OCI-LY7 (cell line): Measurements from ENCODE around the gene AATF. TPM values are rescaled to one million over a fixed set of nuclear protein-coding genes. Genes with fewer than 3 reads are reported as not detected.

ENCODE experiments used
- BruUV-seq: library from RNA; stranded (reverse); fragments of 400-500 nt; replicated peaks from 2 replicates; lab custom pipeline; 2021; lab: Mats Ljungman, UMichigan
- CTCF ChIA-PET: fragments of 300-600 bp; sonication (Branson Sonifier 250); formaldehyde crosslinking; loops from one replicate; lab custom pipeline; 2022; ENCODE audit warnings: antibody characterized with exemption; ENCODE audit not compliant: unreplicated experiment; lab: Charles Lee
- POLR2A ChIA-PET: fragments of 300-600 bp; sonication (Branson Sonifier 250); formaldehyde crosslinking; loops from one replicate; lab custom pipeline; 2022; ENCODE audit warnings: antibody characterized with exemption; lab: Charles Lee
- DNase-seq: peaks from one replicate; pipeline ENCODE4 v3.0.0-alpha.2; 2015; ENCODE audit warnings: low spot score
- H2AFZ ChIP-seq: fragments of 200-600 bp; sonication (generic), shearing (Covaris generic); 2 replicates; pipeline ENCODE4 v1.6.1; 2014; ENCODE audit warnings: mild to moderate bottlenecking, antibody characterized with exemption, low read length, moderate library complexity
- H3K27ac ChIP-seq: fragments of 200-600 bp; sonication (generic); 2 replicates; pipeline ENCODE4 v1.5.1; 2014; ENCODE audit warnings: mixed run types, low read depth, mild to moderate bottlenecking, moderate library complexity, low read length, inconsistent platforms; ENCODE audit not compliant: poor library complexity, severe bottlenecking
- H3K36me3 ChIP-seq: fragments of 200-600 bp; sonication (generic); 2 replicates; pipeline ENCODE4 v1.6.1; 2014; ENCODE audit warnings: mild to moderate bottlenecking, antibody characterized with exemption, low read length, moderate library complexity, mixed read lengths; ENCODE audit not compliant: insufficient read depth
- H3K4me1 ChIP-seq: fragments of 200-600 bp; sonication (generic); 2 replicates; pipeline ENCODE4 v1.5.1; 2014; ENCODE audit warnings: mild to moderate bottlenecking, low read length; ENCODE audit not compliant: insufficient read depth, poor library complexity, severe bottlenecking
- H3K4me2 ChIP-seq: fragments of 200-600 bp; sonication (generic); 2 replicates; pipeline ENCODE4 v1.6.1; 2014; ENCODE audit warnings: mild to moderate bottlenecking, low read length
- H3K4me3 ChIP-seq: fragments of 200-600 bp; sonication (generic); 2 replicates; pipeline ENCODE4 v1.5.1; 2014; ENCODE audit warnings: mild to moderate bottlenecking, low read depth, low read length; ENCODE audit not compliant: poor library complexity, severe bottlenecking
- H3K79me2 ChIP-seq: fragments of 200-600 bp; sonication (generic); 2 replicates; pipeline ENCODE4 v1.6.1; 2016; ENCODE audit warnings: low read depth, mild to moderate bottlenecking, low read length, moderate library complexity, mixed read lengths; ENCODE audit not compliant: insufficient read depth
- H3K9me2 ChIP-seq: fragments of 200-600 bp; sonication (generic); 2 replicates; pipeline ENCODE4 v1.6.1; 2016; ENCODE audit warnings: mild to moderate bottlenecking, low read length, mixed read lengths; ENCODE audit not compliant: insufficient read depth
- H3K9me3 ChIP-seq: fragments of 200-600 bp; sonication (generic); 2 replicates; pipeline ENCODE4 v1.6.1; 2014; ENCODE audit warnings: mild to moderate bottlenecking, mixed run types, low read length, mixed read lengths
- H4K20me1 ChIP-seq: fragments of 200-600 bp; sonication (generic); 2 replicates; pipeline ENCODE4 v1.6.1; 2014; ENCODE audit warnings: mild to moderate bottlenecking, antibody characterized with exemption, low read length, moderate library complexity, mixed read lengths; ENCODE audit not compliant: insufficient read depth
- EZH2phosphoT487 ChIP-seq: fragments of 200-600 bp; sonication (generic); IDR thresholded peaks from 2 replicates; pipeline ENCODE4 v1.6.1; 2018; ENCODE audit warnings: low read depth, borderline replicate concordance, mild to moderate bottlenecking, mixed run types, antibody characterized with exemption, low read length, moderate library complexity, mixed read lengths
- intact Hi-C: fragments of 100-400 bp; cut with micrococcal nuclease; formaldehyde crosslinking; loops from one replicate; pipeline ENCODE4 v1.10.0; 2022; ENCODE audit not compliant: unreplicated experiment
- total RNA-seq, 2 experiments: library from RNA; depleted of rRNA in 1 of 2; stranded (reverse); fragments of >200 nt in 1 of 2; shearing (Covaris generic) in 1 of 2; gene quantifications; 2 replicates each; pipeline ENCODE4 v1.2.3, GENCODE V29; 2014 to 2022
- TF ChIP-seq, protein P1 (sequence below): fragments of 200-600 bp; sonication (generic); conservative IDR thresholded peaks from 2 replicates; pipeline ENCODE4 v1.5.1; 2014; ENCODE audit warnings: mild to moderate bottlenecking, antibody characterized with exemption, low read length, moderate library complexity, mixed read lengths

The AATF gene
- total RNA-seq, 2 experiments from 2014 or later, result 83.5 to 94.3 TPM

DNA sequence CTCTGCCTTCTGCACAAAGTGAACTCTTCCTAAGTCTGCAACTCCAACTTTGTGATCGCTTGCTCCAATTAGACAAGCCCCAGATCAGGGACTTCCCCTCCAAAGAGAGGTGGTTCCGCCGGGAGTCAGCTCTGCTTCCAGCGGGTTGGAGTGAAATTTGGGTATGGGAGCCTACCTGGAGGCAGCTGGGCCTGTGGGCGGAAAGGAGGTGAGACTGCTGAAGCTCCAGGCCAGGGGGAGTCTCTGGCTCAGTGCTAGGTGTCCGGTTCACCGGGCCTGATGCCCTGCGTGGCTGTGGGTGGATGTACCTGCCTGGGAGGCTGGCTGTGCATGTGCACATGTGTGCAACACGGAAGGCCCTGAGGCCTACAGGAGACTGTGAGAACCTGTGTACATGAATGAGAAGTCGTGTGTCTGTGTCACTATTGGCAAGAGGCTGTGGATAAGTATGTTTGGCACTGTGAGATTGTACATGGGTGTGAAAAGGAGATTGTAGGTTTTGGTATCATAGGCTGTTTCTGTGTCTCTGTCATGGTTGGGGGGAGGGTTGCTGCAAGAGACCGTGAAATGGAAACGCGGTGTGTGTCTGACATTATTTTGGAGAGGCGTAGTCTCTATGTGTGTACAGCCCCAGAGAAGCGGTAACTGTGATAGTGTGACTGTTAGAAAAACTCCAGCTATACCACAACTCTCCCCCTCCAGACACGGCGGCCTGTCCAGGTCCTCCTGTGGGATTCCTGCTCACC is 7.3 kb upstream of the AATF start:
- ChIA-PET POLR2A (no interaction called here), CTCF (no interaction called here)
- intact Hi-C loops, result no loop called here
- Histone ChIP-seq H4K20me1 (no peaks in the 10 kb centered on the region), H3K4me3 (no peak overlapping the region), H3K9me3 (no peaks in the 10 kb centered on the region), H3K4me2 (no peak overlapping the region), H3K79me2 (no peaks in the 10 kb centered on the region), H2AFZ (no peak overlapping the region), H3K9me2 (no peaks in the 10 kb centered on the region), H3K36me3 (no peaks in the 10 kb centered on the region), H3K4me1 (no peaks in the 10 kb centered on the region), H3K27ac (no peak overlapping the region)
- BruUV-seq, result no TSS peak
- DNase-seq, result no peak
- TF ChIP-seq EZH2phosphoT487, result no peak
- TF ChIP-seq, protein P1, sequence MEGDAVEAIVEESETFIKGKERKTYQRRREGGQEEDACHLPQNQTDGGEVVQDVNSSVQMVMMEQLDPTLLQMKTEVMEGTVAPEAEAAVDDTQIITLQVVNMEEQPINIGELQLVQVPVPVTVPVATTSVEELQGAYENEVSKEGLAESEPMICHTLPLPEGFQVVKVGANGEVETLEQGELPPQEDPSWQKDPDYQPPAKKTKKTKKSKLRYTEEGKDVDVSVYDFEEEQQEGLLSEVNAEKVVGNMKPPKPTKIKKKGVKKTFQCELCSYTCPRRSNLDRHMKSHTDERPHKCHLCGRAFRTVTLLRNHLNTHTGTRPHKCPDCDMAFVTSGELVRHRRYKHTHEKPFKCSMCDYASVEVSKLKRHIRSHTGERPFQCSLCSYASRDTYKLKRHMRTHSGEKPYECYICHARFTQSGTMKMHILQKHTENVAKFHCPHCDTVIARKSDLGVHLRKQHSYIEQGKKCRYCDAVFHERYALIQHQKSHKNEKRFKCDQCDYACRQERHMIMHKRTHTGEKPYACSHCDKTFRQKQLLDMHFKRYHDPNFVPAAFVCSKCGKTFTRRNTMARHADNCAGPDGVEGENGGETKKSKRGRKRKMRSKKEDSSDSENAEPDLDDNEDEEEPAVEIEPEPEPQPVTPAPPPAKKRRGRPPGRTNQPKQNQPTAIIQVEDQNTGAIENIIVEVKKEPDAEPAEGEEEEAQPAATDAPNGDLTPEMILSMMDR, result no peak

DNA sequence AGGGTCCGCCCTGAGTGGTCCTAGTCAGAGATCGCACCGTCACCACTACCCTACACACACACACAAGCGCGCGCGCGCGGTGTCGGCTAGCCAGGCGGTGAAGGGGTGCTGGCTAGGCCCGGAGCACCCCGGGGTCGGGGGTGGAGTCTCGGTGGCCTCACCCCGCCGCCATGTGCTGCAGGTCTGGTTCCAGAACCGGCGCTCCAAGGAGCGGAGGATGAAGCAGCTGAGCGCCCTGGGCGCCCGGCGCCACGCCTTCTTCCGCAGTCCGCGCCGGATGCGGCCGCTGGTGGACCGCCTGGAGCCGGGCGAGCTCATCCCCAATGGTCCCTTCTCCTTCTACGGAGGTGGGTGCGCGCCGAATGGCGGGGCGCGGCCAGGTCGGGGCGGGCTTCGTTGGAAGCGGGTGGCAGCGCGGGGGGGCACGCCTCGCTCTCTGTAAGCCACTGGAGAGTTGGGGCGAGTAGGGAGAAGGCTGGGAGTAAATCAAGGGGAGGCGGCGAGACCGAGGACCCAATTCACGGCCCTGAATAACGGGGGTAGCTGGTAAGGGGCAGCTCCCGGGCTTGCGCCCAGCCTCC is 6.6 kb upstream of the AATF start:
- ChIA-PET POLR2A (no interaction called here), CTCF (no interaction called here)
- intact Hi-C loops, result no loop called here
- Histone ChIP-seq H3K79me2 (no peaks in the 10 kb centered on the region), H3K4me3 (no peak overlapping the region), H3K9me2 (no peaks in the 10 kb centered on the region), H3K27ac (no peak overlapping the region), H3K36me3 (no peaks in the 10 kb centered on the region), H4K20me1 (no peaks in the 10 kb centered on the region), H3K9me3 (no peaks in the 10 kb centered on the region), H3K4me1 (no peaks in the 10 kb centered on the region), H2AFZ (no peak overlapping the region), H3K4me2 (no peak overlapping the region)
- BruUV-seq, result no TSS peak
- TF ChIP-seq EZH2phosphoT487, result no peak
- TF ChIP-seq, protein P1, result no peak
- no peak for DNase-seq

DNA sequence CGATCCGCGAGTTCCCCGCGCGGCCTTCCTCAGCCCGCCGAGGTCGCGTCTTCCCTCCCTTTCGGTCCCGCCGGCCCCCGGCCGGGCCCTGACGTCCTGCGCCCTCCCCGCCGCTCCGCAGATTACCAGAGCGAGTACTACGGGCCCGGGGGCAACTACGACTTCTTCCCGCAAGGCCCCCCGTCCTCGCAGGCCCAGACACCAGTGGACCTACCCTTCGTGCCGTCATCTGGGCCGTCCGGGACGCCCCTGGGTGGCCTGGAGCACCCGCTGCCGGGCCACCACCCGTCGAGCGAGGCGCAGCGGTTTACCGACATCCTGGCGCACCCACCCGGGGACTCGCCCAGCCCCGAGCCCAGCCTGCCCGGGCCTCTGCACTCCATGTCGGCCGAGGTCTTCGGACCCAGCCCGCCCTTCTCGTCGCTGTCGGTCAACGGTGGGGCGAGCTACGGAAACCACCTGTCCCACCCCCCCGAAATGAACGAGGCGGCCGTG is 6.1 kb upstream of the AATF start:
- no peaks in the 10 kb centered on the region for H3K9me2 ChIP-seq
- no peak overlapping the region for H3K27ac ChIP-seq
- intact Hi-C loops, result no loop called here
- peaks cover 2% of the 10 kb centered on the region for H3K4me1 ChIP-seq
- CTCF ChIA-PET, result no interaction called here
- H3K9me3 ChIP-seq, result no peaks in the 10 kb centered on the region
- no TSS peak for BruUV-seq
- H3K36me3 ChIP-seq, result no peaks in the 10 kb centered on the region
- DNase-seq, result no peak
- H3K79me2 ChIP-seq, result no peaks in the 10 kb centered on the region
- no peak overlapping the region for H2AFZ ChIP-seq
- no peak overlapping the region for H3K4me3 ChIP-seq
- no peaks in the 10 kb centered on the region for H4K20me1 ChIP-seq
- H3K4me2 ChIP-seq, result no peak overlapping the region
- TF ChIP-seq, protein P1, result no peak
- TF ChIP-seq EZH2phosphoT487, result no peak
- POLR2A ChIA-PET, result no interaction called here
